Epithelial cell of alveolus of lung (primary cell): ENCODE measurements around the gene IFNA8. TPM values are rescaled to one million over a fixed set of nuclear protein-coding genes. Genes with fewer than 3 reads are reported as not detected.

ENCODE experiments used
- total RNA-seq: library from RNA; depleted of rRNA; stranded (reverse); fragments of >200 nt; gene quantifications from 2 replicates; pipeline ENCODE4 v1.2.1, GENCODE V29; 2015

Gene IFNA8
- total RNA-seq: not detected in 2 replicates

GRCh38 chr9:21408817-21409216 is at the start of gene IFNA8:
Gene IFNA8, plus strand, starts transcription at chr9:21409117. Its CDS starts 60 bp downstream, at chr9:21409177.

GRCh38 chr9:21367957-21368356 is 41.0 kb upstream of the IFNA8 start, which contains the start of gene IFNA13:
Gene IFNA13, minus strand, starts transcription at chr9:21368057. Its CDS starts 47 bp downstream, at chr9:21368010.

GRCh38 chr9:21385131-21385670 is 23.7 kb upstream of the IFNA8 start, which contains the start of gene IFNA2:
Gene IFNA2, minus strand, starts transcription at chr9:21385398. Its CDS starts 69 bp downstream, at chr9:21385329.

GRCh38 chr9:21440139-21440538 is 31.2 kb downstream of the IFNA8 start, which contains the start of gene IFNA1:
Gene IFNA1, plus strand, starts transcription at chr9:21440439. Its CDS starts 69 bp downstream, at chr9:21440508.

Other genes starting within 250 kb of the IFNA8 start
- gene IFNA21, start 242.5 kb upstream of the IFNA8 start, total RNA-seq: not detected in 2 replicates
- gene IFNA4, start 221.5 kb upstream of the IFNA8 start, total RNA-seq: not detected in 2 replicates
- not detected in 2 replicates for gene IFNA7, start 206.9 kb upstream of the IFNA8 start, total RNA-seq
- gene IFNA10, start 202.0 kb upstream of the IFNA8 start, total RNA-seq: not detected in 2 replicates
- not detected in 2 replicates for gene IFNA16, start 191.8 kb upstream of the IFNA8 start, total RNA-seq
- not detected in 2 replicates for gene IFNA17, start 180.9 kb upstream of the IFNA8 start, total RNA-seq
- gene IFNA14, start 169.1 kb upstream of the IFNA8 start, total RNA-seq: not detected in 2 replicates
- not detected in 2 replicates for gene IFNA5, start 103.8 kb upstream of the IFNA8 start, total RNA-seq
- gene KLHL9, start 73.7 kb upstream of the IFNA8 start, total RNA-seq: 25.2 and 30.0 TPM in 2 replicates
- gene IFNA6, start 58.2 kb upstream of the IFNA8 start, total RNA-seq: not detected in 2 replicates
- gene IFNA13, start 41.1 kb upstream of the IFNA8 start, total RNA-seq: not detected in 2 replicates
- not detected in 2 replicates for gene IFNA2, start 23.7 kb upstream of the IFNA8 start, total RNA-seq
- not detected in 2 replicates for gene IFNA1, start 31.3 kb downstream of the IFNA8 start, total RNA-seq
- 0.24 and 0.52 TPM in 2 replicates for gene IFNE, start 73.2 kb downstream of the IFNA8 start, total RNA-seq